Upper lobe of left lung (tissue), 6 donors: ENCODE data around the gene DIDO1. TPM values are rescaled to one million over a fixed set of nuclear protein-coding genes. Genes with fewer than 3 reads are reported as not detected.

ENCODE experiments used
- ATAC-seq, 2 donors: fragments of 200-7000 bp; cut with Tn5 transposase; one replicate each; pipeline ENCODE4 v1.9.1; 2022; ENCODE audit warnings: mild to moderate bottlenecking in 2 of 2, moderate library complexity in 2 of 2; ENCODE audit not compliant: low FRiP score in 2 of 2
- DNase-seq, 2 donors: peaks; one replicate each; pipeline ENCODE4 v3.0.0-alpha.2; 2019 to 2020
- H3K27ac ChIP-seq, 4 donors: fragments of 200-600 bp; sonication (generic); one replicate each; pipeline ENCODE4 v1.5.1; 2016 to 2019
- H3K27me3 ChIP-seq, 4 donors: fragments of 200-600 bp; sonication (generic); one replicate each; pipeline ENCODE4 v1.5.1; 2017 to 2019
- H3K36me3 ChIP-seq, 4 donors: fragments of 200-600 bp; sonication (generic); one replicate each; pipeline ENCODE4 v1.5.1; 2016 to 2019
- H3K4me1 ChIP-seq, 4 donors: fragments of 200-600 bp; sonication (generic); one replicate each; pipeline ENCODE4 v1.5.1; 2018 to 2019
- H3K4me3 ChIP-seq, 4 donors: fragments of 200-600 bp; sonication (generic); one replicate each; pipeline ENCODE4 v1.5.1; 2017 to 2019; ENCODE audit warnings: mild to moderate bottlenecking in 2 of 4, moderate library complexity in 1 of 4
- H3K9me3 ChIP-seq, 4 donors: fragments of 200-600 bp; sonication (generic); one replicate each; pipeline ENCODE4 v1.5.1; 2018 to 2019
- EP300 ChIP-seq, 4 donors: sonication (generic); formaldehyde crosslinking; IDR thresholded peaks; one replicate each; pipeline ENCODE4 v1.5.1; 2017; ENCODE audit warnings: antibody characterized with exemption in 4 of 4, control low read depth in 2 of 4
- POLR2A ChIP-seq, 4 donors: fragments of 450-650 bp; IDR thresholded peaks; one replicate each; pipeline ENCODE4 v1.5.1; 2016 to 2017; ENCODE audit warnings: antibody characterized with exemption in 4 of 4, mild to moderate bottlenecking in 2 of 4
- POLR2AphosphoS5 ChIP-seq, 2 donors: sonication (generic); formaldehyde crosslinking; IDR thresholded peaks; one replicate each; pipeline ENCODE4 v1.5.1; 2017; ENCODE audit warnings: antibody characterized with exemption in 2 of 2
- WGBS, 2 donors: methylation state at CpG; one replicate each; pipeline ENCODE4 v1.1.5; 2017 to 2018; 5-methylcytosine and 5-hydroxymethylcytosine counted together
- total RNA-seq, 6 donors: library from RNA; depleted of rRNA in 4 of 6; stranded (reverse); fragments of >200 nt in 4 of 6; gene quantifications; one replicate each; pipeline versions ENCODE4 v1.1.0 to v1.2.1, GENCODE V29; 2016 to 2021
- TF ChIP-seq, protein P1 (sequence below), 6 experiments: fragments of 450-650 bp in 4 of 6; fragments of 200-600 bp in 2 of 6; sonication (generic) in 2 of 6; IDR thresholded peaks; one replicate each; pipeline ENCODE4 v1.5.1; 2016 to 2019; ENCODE audit warnings: antibody characterized with exemption in 6 of 6
- donor health status: DM: no; HTN: no; CAD: no; lungs with moderate emphysema.
- donor health status: DM: no; HTN: yes; CAD: no; lungs with severe emphysema.

The DIDO1 gene
- total RNA-seq, 6 donors from 2014 or later, result 51.6 to 109 (median 58.9) TPM

- no peaks in the 10 kb centered on the region for H3K27me3 ChIP-seq
- DNase-seq (no peak), ATAC-seq (no peak)
- whole genome bisulfite sequencing, 2 donors, result 70 to 75% methylated on average over 10 of the region's 10 CpGs
- peaks cover 92 to 98% (median 95%) of the 10 kb centered on the region in 4 donors for H3K4me1 ChIP-seq
- H3K27ac ChIP-seq, result peak overlapping the region in 1 of 4 donors; percentile 3
- TF ChIP-seq, protein P1, sequence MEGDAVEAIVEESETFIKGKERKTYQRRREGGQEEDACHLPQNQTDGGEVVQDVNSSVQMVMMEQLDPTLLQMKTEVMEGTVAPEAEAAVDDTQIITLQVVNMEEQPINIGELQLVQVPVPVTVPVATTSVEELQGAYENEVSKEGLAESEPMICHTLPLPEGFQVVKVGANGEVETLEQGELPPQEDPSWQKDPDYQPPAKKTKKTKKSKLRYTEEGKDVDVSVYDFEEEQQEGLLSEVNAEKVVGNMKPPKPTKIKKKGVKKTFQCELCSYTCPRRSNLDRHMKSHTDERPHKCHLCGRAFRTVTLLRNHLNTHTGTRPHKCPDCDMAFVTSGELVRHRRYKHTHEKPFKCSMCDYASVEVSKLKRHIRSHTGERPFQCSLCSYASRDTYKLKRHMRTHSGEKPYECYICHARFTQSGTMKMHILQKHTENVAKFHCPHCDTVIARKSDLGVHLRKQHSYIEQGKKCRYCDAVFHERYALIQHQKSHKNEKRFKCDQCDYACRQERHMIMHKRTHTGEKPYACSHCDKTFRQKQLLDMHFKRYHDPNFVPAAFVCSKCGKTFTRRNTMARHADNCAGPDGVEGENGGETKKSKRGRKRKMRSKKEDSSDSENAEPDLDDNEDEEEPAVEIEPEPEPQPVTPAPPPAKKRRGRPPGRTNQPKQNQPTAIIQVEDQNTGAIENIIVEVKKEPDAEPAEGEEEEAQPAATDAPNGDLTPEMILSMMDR (IDR thresholded peaks at IDR 0.05), result no peak
- H3K4me3 ChIP-seq, result no peak overlapping the region
- H3K36me3 ChIP-seq, result no peaks in the 10 kb centered on the region
- no peaks in the 10 kb centered on the region for H3K9me3 ChIP-seq
These were observed 6.2 kb downstream of the DIDO1 start for GRCh38 chr20:62920039-62920645.

GRCh38 chr20:62918831-62919230 lies 7.5 kb downstream of the DIDO1 start:
- no peak for ATAC-seq
- Histone ChIP-seq H3K36me3 (peaks cover 0 to 3% (median 0%) of the 10 kb centered on the region in 4 donors), H3K27ac (no peak overlapping the region), H3K9me3 (no peaks in the 10 kb centered on the region), H3K4me3 (no peak overlapping the region), H3K4me1 (peaks cover 89 to 97% (median 93%) of the 10 kb centered on the region in 4 donors), H3K27me3 (no peaks in the 10 kb centered on the region)
- 39 to 53% methylated on average over 6 of the region's 6 CpGs for WGBS, 2 donors
- DNase-seq, result no peak
- TF ChIP-seq POLR2A (IDR thresholded peaks at IDR 0.05) (no peak), POLR2AphosphoS5 (IDR thresholded peaks at IDR 0.05) (no peak), EP300 (IDR thresholded peaks at IDR 0.05) (no peak)
- TF ChIP-seq, protein P1 (IDR thresholded peaks at IDR 0.05), result no peak

DNA sequence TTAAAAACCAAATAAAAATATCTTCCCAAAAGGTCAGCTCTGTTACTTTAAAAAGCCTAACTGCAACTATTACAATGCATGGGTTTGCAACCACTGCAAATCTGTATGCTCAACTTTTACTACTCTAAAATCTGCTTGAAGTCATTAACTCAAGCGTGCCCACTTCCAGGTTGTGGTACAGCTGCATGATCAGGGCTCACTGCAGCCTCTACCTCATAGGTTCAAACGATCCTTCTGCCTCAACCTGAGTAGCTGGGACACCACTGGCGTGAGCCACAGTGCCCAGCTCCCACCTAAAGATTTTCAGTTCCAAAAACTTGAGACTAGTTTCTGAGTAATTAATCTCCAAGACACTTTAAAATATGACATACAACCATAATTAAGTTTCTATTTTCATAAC lies 8.2 kb downstream of the DIDO1 start:
- no peak overlapping the region for H3K4me3 ChIP-seq
- WGBS, 2 donors, result 57 to 59% methylated on average over 3 of the region's 3 CpGs
- no peaks in the 10 kb centered on the region for H3K9me3 ChIP-seq
- no peak overlapping the region for H3K27ac ChIP-seq
- peaks cover 84 to 95% (median 90%) of the 10 kb centered on the region in 4 donors for H3K4me1 ChIP-seq
- ATAC-seq, result no peak
- H3K27me3 ChIP-seq, result no peaks in the 10 kb centered on the region
- TF ChIP-seq POLR2AphosphoS5 (IDR thresholded peaks at IDR 0.05) (no peak), POLR2A (IDR thresholded peaks at IDR 0.05) (no peak), EP300 (IDR thresholded peaks at IDR 0.05) (no peak)
- TF ChIP-seq, protein P1 (IDR thresholded peaks at IDR 0.05), result no peak
- peaks cover 0 to 10% (median 2%) of the 10 kb centered on the region in 4 donors for H3K36me3 ChIP-seq
- DNase-seq, result no peak

GRCh38 chr20:62917720-62918119 lies 8.6 kb downstream of the DIDO1 start:
- 42 to 63% methylated on average over 3 of the region's 3 CpGs for WGBS, 2 donors
- Histone ChIP-seq H3K36me3 (peaks cover 0 to 14% (median 6%) of the 10 kb centered on the region in 4 donors), H3K9me3 (no peaks in the 10 kb centered on the region), H3K27me3 (no peaks in the 10 kb centered on the region), H3K4me1 (peaks cover 82 to 95% (median 89%) of the 10 kb centered on the region in 4 donors), H3K4me3 (no peak overlapping the region), H3K27ac (no peak overlapping the region)
- ATAC-seq (no peak), DNase-seq (no peak)
- TF ChIP-seq EP300 (IDR thresholded peaks at IDR 0.05), result no peak
- no peak for TF ChIP-seq POLR2AphosphoS5 (IDR thresholded peaks at IDR 0.05)
- no peak for TF ChIP-seq POLR2A (IDR thresholded peaks at IDR 0.05)
- TF ChIP-seq, protein P1 (IDR thresholded peaks at IDR 0.05), result no peak
